Thymus (tissue), 11 donors: ENCODE data around the gene PGM5. TPM values are rescaled to one million over a fixed set of nuclear protein-coding genes. Genes with fewer than 3 reads are reported as not detected.

Source experiments
- DNase-seq, 9 donors: peaks; one replicate each; pipeline ENCODE4 v3.0.0-alpha.2; 2013; ENCODE audit warnings: low spot score in 9 of 9, low read depth in 6 of 9, missing footprints in 1 of 9
- H3K27ac ChIP-seq, 2 donors: one replicate each; pipeline ENCODE4 v1.5.1; 2013; ENCODE audit warnings: control low read depth in 1 of 2, low read depth in 1 of 2, low read length in 1 of 2, mild to moderate bottlenecking in 1 of 2, moderate library complexity in 1 of 2
- H3K27me3 ChIP-seq, 2 donors: one replicate each; pipeline ENCODE4 v1.5.1; 2013; ENCODE audit warnings: low read length in 1 of 2; ENCODE audit not compliant: control insufficient read depth in 2 of 2, insufficient read depth in 1 of 2
- H3K36me3 ChIP-seq, 2 donors: one replicate each; pipeline ENCODE4 v1.5.1; 2013; ENCODE audit warnings: low read length in 1 of 2, mild to moderate bottlenecking in 1 of 2, moderate library complexity in 1 of 2; ENCODE audit not compliant: control insufficient read depth in 2 of 2, insufficient read depth in 2 of 2
- H3K4me1 ChIP-seq, 2 donors: one replicate each; pipeline ENCODE4 v1.5.1; 2013; ENCODE audit warnings: low read length in 2 of 2; ENCODE audit not compliant: control insufficient read depth in 2 of 2, insufficient read depth in 2 of 2
- H3K4me3 ChIP-seq, 2 donors: one replicate each; pipeline ENCODE4 v1.5.1; 2013; ENCODE audit warnings: low read length in 2 of 2, control low read depth in 1 of 2, mild to moderate bottlenecking in 1 of 2
- H3K9me3 ChIP-seq, 2 donors: one replicate each; pipeline ENCODE4 v1.5.1; 2013; ENCODE audit warnings: low read length in 1 of 2, mild to moderate bottlenecking in 1 of 2; ENCODE audit not compliant: control insufficient read depth in 2 of 2, insufficient read depth in 1 of 2
- WGBS: extraction: QIAGEN DNeasy Blood & Tissue Kit; methylation state at CpG from one replicate; pipeline ENCODE4 v1.1.7; 2013; 5-methylcytosine and 5-hydroxymethylcytosine counted together
- polyA plus RNA-seq: library from polyadenylated mRNA; stranded (reverse); fragments of 200-250 nt; gene quantifications from one replicate; pipeline ENCODE4 v1.2.3, GENCODE V29; 2013
- total RNA-seq: library from RNA; stranded (reverse); fragments of 120-200 nt; gene quantifications from one replicate; pipeline ENCODE4 v1.2.4, GENCODE V29; 2013
- donor health status: healthy.

Gene PGM5
- total and polyA plus RNA-seq, 2 donors = 4.3 to 5.2 TPM

DNA sequence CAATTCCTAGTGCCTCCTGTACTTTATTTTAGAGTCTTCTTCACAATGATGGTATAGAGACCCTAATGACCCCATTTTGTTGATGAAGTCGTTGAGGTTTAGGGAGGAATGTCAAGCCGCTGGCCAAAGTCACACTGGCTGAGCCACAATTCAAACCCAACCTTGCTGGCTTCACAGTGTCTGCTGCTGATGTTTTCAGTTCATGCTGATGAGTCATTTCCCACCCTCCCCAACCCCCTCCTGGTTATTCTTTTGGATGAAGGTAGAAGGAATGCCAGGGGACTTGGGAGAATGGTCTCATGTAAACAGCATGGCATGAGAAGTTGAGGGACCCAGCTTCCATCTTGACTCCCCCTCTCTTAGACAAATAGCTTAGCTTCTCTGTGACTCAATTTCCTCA is 115.7 kb downstream of the PGM5 start:
- Histone ChIP-seq H3K27ac (no peak overlapping the region), H3K4me1 (no peaks in the 10 kb centered on the region), H3K36me3 (no peaks in the 10 kb centered on the region), H3K4me3 (no peak overlapping the region), H3K9me3 (no peaks in the 10 kb centered on the region), H3K27me3 (no peaks in the 10 kb centered on the region)
- DNase-seq = no peak
- 90% methylated on average over 2 of the region's 2 CpGs for WGBS

DNA sequence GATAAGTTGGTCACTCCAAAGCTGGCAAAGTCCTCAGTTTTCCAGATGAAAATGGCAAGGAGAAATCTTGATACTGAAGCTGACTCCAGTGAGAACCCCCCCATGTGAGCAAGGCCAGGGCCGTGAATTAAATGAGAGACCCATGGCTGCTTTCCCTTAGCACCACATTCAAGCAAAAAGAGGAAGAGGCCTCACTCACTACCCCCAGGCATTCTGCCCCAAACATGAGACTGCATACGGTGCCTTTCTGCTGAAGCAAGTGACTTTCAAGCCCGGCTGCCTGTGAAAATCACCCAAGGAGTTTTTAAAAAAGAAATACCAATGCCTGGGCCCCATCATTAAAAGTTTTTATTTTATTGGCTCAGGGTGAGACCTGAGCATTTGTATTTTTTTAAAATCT is 117.4 kb downstream of the PGM5 start:
- H3K4me3 ChIP-seq = no peak overlapping the region
- no peaks in the 10 kb centered on the region for H3K27me3 ChIP-seq
- no peak for DNase-seq
- H3K4me1 ChIP-seq = no peaks in the 10 kb centered on the region
- WGBS = 22% methylated on average over 3 of the region's 3 CpGs
- H3K9me3 ChIP-seq = no peaks in the 10 kb centered on the region
- no peak overlapping the region for H3K27ac ChIP-seq
- no peaks in the 10 kb centered on the region for H3K36me3 ChIP-seq

DNA sequence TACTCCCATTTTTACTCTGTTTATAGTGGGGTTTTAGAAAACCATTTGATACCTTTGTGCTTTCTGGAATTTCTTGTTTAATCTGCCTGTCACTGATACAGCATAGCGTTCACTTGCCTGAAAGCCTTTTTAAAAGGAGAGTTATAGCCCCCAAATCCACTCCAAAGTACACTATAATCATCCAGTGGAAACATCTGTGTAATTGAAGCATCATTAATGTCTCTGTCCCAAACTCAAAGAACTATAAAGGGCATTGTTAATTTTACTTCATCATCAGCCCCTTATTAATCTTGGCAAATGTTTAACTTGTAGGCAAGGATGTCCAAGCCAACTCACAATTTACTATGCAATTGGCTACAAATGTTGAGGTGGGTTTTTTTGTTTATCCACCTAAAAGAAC is 120.0 kb downstream of the PGM5 start:
- no peaks in the 10 kb centered on the region for H3K4me1 ChIP-seq
- H3K36me3 ChIP-seq = no peaks in the 10 kb centered on the region
- no peaks in the 10 kb centered on the region for H3K9me3 ChIP-seq
- 88% methylated on average over 1 of the region's 1 CpG for WGBS
- no peak overlapping the region for H3K27ac ChIP-seq
- no peak for DNase-seq
- no peak overlapping the region for H3K4me3 ChIP-seq
- no peaks in the 10 kb centered on the region for H3K27me3 ChIP-seq

DNA sequence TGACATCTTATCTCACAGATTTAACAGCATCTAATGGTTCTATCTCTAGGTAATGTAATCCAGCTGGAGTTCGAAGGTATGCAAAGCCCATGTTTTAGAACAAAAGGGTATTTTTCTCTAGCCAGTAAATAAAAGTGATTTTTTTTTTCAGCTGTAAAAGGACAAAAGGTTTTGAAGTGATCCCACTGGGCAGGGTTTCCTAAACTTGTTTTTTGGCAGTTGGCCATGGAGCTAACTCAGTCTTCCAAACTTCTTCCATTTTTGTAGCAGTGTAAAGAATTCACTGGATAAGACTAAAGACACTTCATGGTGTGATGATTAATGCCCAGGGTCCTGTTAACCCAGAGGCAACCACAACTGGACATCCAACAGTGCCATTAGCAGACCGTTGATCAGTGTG is 120.4 kb downstream of the PGM5 start:
- no peaks in the 10 kb centered on the region for H3K27me3 ChIP-seq
- 87% methylated on average over 2 of the region's 2 CpGs for WGBS
- no peak overlapping the region for H3K27ac ChIP-seq

DNA sequence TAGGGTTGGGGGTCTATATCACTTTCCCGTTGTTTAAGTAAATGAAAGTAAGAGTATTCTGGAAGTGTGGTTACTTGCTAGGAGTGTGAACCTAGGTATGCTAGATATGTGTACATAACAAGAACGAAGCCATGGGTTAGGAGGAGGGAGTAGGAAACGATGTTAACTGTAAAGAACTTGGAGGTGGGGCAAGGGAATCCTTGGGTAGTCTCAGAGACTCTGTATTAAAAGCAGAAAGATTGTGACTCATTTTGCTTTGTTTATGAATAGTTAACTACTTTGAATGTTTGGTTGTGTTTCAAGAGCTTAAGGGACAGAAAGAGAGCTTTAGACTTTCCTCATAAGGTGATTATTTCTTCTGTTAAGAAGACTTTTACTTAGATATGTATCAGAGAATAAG is 124.4 kb downstream of the PGM5 start:
- Histone ChIP-seq H3K4me3 (no peak overlapping the region), H3K9me3 (no peaks in the 10 kb centered on the region), H3K36me3 (no peaks in the 10 kb centered on the region), H3K4me1 (no peaks in the 10 kb centered on the region), H3K27ac (no peak overlapping the region), H3K27me3 (no peaks in the 10 kb centered on the region)
- 79% methylated on average over 3 of the region's 3 CpGs for WGBS
- DNase-seq = no peak

More for the DNA sequence above, 120.4 kb downstream of the PGM5 start:
- H3K4me3 ChIP-seq = no peak overlapping the region
- H3K9me3 ChIP-seq = no peaks in the 10 kb centered on the region
- H3K36me3 ChIP-seq = no peaks in the 10 kb centered on the region
- no peak for DNase-seq
- no peaks in the 10 kb centered on the region for H3K4me1 ChIP-seq

DNA sequence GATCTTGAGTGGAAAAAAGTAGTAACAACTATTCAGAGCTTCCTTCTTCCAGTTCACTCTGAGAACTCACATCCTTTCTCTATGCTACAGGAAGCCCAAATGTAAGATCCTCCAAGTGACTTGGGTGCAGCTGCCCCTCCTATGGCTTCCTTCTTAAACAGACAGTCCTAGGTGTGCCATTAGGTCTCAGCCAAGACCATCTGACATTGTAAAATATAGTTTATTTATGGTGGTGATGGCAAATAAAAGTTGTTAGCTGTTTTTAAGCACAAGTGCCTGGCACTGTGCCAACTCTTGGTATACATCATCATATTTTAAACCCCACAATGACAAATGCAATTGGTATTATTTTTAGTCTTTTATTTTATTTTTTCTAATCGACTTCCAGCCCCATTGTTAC is 126.1 kb downstream of the PGM5 start:
- H3K4me1 ChIP-seq = no peaks in the 10 kb centered on the region
- H3K4me3 ChIP-seq = no peak overlapping the region
- H3K27me3 ChIP-seq = no peaks in the 10 kb centered on the region
- no peak overlapping the region for H3K27ac ChIP-seq
- no peak for DNase-seq
- 28% methylated on average over 1 of the region's 1 CpG for WGBS
- no peaks in the 10 kb centered on the region for H3K9me3 ChIP-seq
- H3K36me3 ChIP-seq = no peaks in the 10 kb centered on the region

DNA sequence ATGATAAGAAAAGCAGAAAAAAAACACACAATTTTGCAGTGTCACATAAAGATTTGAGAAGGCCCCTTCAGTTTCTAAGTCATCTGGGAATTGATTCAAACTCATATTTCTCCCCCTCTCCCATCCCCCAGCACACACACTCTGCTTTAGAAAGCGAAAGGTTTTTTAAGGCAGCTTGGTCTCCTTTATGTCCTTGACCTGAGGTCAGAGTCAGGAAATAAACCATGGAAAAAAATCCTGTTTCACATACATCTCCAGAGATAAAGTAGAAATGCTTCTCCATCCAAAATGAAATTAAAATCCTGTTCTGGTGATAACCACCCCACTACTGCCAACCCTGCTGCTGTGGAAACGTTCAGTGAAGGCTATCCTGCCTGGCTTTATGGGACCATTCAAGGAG is 131.7 kb downstream of the PGM5 start:
- H3K36me3 ChIP-seq = no peaks in the 10 kb centered on the region

DNA sequence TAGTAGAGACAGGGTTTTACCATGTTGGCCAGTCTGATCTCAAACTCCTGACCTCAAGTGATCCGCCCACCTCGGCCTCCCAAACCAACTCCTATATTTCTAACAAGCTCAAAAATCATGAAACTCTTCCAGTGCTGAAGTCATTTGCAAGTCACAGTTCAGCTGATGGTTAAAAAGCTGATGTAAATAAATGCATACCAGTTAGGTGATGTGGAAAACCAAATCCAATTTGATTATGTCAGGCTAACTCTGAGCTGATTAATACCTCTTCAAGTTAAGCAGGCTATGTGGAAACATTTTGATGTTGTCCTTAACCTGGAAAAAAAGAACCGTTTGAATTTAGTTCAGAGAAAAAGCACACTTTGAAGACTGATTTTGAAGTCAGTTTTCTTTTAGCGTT is 133.2 kb downstream of the PGM5 start:
- 95% methylated on average over 4 of the region's 4 CpGs for WGBS
- no peak overlapping the region for H3K27ac ChIP-seq
- H3K4me1 ChIP-seq = no peaks in the 10 kb centered on the region
- H3K27me3 ChIP-seq = no peaks in the 10 kb centered on the region
- no peak overlapping the region for H3K4me3 ChIP-seq
- no peak for DNase-seq
- no peaks in the 10 kb centered on the region for H3K9me3 ChIP-seq
- H3K36me3 ChIP-seq = no peaks in the 10 kb centered on the region

More for the DNA sequence above, 131.7 kb downstream of the PGM5 start:
- Histone ChIP-seq H3K27ac (no peak overlapping the region), H3K4me1 (no peaks in the 10 kb centered on the region), H3K27me3 (no peaks in the 10 kb centered on the region), H3K9me3 (no peaks in the 10 kb centered on the region), H3K4me3 (no peak overlapping the region)
- 90% methylated on average over 2 of the region's 2 CpGs for WGBS
- DNase-seq = no peak

DNA sequence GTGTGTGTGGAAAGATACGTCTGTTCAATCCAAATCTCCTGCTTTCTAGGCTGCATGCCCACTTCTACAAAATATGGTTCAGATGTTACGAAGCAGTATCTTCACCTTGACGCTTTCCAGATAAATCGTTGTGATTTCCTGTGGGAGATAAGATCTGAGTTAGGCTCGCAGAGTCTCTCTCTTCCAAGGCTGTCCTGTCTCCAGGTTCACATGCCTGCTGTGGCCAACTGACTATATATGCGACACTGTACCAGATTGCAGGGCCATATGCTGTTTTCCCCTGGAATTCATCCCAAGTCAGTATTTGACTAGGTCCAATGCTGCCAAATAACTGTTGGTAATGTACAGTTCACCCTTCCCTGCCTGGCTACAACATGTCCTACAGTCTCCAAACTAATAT is 136.4 kb downstream of the PGM5 start:
- DNase-seq = no peak
- WGBS = 74% methylated on average over 6 of the region's 6 CpGs
- Histone ChIP-seq H3K27ac (no peak overlapping the region), H3K4me1 (no peaks in the 10 kb centered on the region), H3K9me3 (no peaks in the 10 kb centered on the region), H3K27me3 (no peaks in the 10 kb centered on the region), H3K36me3 (no peaks in the 10 kb centered on the region), H3K4me3 (no peak overlapping the region)

DNA sequence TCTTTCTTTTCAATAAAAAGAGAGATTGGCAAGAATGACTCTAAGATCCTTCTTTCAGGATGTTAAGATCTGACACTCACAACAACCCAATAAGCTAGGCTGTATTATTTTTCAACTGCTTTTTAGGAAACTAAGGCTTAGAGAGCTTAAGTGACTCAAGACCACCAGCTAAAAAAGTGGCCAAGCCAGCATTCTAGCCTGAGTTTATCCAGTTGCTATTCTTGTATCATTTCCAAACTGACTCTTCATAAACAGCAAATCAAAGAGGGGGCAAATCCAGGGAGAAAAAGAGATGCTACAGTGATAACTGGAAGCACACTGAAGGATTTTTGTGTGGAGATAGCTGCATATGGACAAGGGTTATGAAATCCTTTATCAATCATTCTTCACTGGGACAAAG is 137.1 kb downstream of the PGM5 start:
- DNase-seq = no peak
- Histone ChIP-seq H3K4me1 (no peaks in the 10 kb centered on the region), H3K36me3 (no peaks in the 10 kb centered on the region), H3K4me3 (no peak overlapping the region), H3K9me3 (no peaks in the 10 kb centered on the region), H3K27me3 (no peaks in the 10 kb centered on the region), H3K27ac (no peak overlapping the region)
